Measurements from ENCODE around the gene COL8A2. TPM values are rescaled to one million over a fixed set of nuclear protein-coding genes. Genes with fewer than 3 reads are reported as not detected.

The COL8A2 gene
- total RNA-seq, 1 donor from 2014 or later, result 0.50 TPM

DNA sequence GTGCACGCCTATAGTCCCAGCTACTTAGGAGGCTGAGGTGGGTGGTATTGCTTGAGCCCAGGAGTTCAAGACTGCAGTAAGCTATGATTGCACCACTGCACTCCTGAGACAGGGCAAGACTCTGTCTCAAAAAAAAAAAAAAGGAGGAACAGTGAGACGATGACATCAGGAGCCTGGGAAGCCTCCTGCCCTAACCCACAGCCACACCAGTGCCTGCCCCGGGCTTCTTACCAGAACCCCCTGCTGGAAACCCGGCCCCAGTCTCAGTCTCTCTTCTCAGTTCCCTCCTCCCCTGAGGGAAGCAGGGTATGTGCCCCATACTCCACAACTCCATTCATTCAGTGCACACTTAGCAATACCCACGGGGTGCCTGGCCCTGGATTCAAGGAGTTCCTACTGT lies 9.1 kb downstream of the COL8A2 start:
- no peak for ATAC-seq
- DNase-seq (ENCODE audit: low spot score), result no peak

DNA sequence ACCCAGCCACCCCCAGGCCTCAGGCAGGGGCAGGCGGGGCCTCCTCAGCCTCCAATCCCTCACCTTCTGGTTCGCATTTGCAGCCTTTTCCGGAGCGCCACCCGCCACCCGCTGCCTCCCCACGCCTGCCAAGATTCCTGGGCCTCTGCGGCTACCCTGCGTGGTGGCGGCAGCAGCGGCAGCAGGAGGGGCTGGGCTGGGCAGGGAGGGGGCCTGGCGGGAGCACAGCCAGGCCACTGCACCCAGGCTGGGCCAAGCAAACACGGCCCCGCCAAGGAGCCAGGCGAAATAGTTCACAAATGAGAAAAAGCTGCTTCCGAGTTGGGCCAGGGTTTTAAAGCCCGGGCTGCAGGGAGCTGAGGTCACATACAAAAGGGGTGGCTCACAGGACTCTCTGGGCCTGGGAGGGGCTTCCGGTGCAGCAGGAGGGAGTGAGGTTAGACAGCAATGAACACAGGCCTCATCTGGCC lies 9.8 kb downstream of the COL8A2 start:
- ATAC-seq (no peak), DNase-seq (ENCODE audit: low spot score) (no peak)

DNA sequence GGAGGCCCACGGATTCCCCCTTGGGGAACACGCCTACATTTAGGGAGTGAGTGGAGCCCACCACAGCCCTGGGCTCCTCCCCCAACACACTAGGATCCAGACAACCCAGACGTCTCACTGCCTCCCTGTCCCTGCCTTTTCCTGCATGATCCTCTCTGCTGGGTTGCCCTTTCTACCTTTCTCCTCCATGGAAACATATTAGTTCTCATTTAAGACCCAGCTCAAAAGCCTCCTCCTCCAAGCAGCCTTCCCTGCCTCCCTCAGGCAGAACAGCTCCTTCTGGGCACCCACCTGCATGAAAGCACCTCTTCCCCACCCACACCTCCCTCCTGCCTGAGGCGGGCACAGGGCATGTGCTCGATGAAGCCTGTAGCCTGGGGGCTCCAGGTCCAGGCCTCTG lies 10.7 kb downstream of the COL8A2 start:
- ATAC-seq, result no peak
- DNase-seq (ENCODE audit: low spot score), result no peak

- no peak for ATAC-seq
- no peak for DNase-seq (ENCODE audit: low spot score)
These were observed 12.2 kb downstream of the COL8A2 start for GRCh38 chr1:36112823-36113222.

GRCh38 chr1:36111151-36111550 lies 13.9 kb downstream of the COL8A2 start:
- no peak for ATAC-seq
- no peak for DNase-seq (ENCODE audit: low spot score)

GRCh38 chr1:36109041-36109679 lies 15.9 kb downstream of the COL8A2 start:
- ATAC-seq, result no peak

GRCh38 chr1:36108314-36108713 lies 16.7 kb downstream of the COL8A2 start:
- ATAC-seq (no peak), DNase-seq (ENCODE audit: low spot score) (no peak)

More at GRCh38 chr1:36109041-36109679, 15.9 kb downstream of the COL8A2 start:
- DNase-seq (ENCODE audit: low spot score), result no peak

DNA sequence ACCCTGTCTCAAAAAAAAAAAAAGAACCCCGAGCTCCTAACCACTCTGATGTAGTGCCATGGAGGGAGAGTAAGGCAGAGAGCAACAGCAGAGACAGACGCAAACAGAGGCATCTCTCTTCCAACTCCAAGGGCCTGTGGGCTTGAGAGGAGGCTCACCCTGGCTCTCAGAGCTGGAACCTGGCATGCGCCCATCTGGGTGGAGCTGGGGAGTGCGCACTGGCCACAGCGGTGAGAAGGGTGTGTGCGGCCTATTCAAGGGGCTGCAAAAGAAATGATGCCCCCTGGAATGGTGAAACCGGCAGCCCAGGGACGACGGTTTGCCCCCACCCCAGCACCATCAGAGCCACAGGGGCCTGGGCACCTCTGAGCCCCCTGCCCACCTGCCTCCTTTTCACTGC lies 17.6 kb downstream of the COL8A2 start:
- DNase-seq (ENCODE audit: low spot score) (no peak), ATAC-seq (no peak)

DNA sequence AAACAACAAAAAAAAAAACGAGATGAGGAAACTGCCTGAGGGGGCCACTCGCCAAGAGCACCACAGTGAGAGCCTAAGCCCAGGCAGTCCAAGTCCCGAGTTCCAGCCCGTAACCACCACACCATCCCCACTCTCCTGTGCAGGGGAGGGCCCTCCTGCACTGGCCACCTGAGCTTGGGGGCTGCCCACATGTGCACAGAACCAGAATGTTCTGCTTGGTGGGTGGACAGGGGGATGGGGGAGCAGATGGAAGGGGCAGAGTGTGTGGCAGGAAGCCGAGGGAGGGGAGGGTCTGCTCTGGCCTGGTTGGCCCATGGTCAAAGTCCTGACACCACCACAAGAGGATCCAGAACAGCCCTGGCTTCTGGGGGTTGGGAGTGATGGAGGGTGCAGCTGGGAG lies 18.8 kb downstream of the COL8A2 start:
- ATAC-seq, result no peak
- DNase-seq (ENCODE audit: low spot score), result no peak

- DNase-seq (ENCODE audit: low spot score) (no peak), ATAC-seq (no peak)
These were observed 23.5 kb downstream of the COL8A2 start for GRCh38 chr1:36101546-36101945.

- no peak for ATAC-seq
- DNase-seq (ENCODE audit: low spot score), result no peak
These were observed 24.6 kb downstream of the COL8A2 start for GRCh38 chr1:36100376-36100775.

GRCh38 chr1:36099681-36100341 lies 25.2 kb downstream of the COL8A2 start:
- DNase-seq (ENCODE audit: low spot score), result peak; percentile 77

GRCh38 chr1:36098650-36099365 lies 26.2 kb downstream of the COL8A2 start:
- DNase-seq (ENCODE audit: low spot score), result no peak
- ATAC-seq, result no peak

More at GRCh38 chr1:36099681-36100341, 25.2 kb downstream of the COL8A2 start:
- peak; percentile 94 for ATAC-seq

DNA sequence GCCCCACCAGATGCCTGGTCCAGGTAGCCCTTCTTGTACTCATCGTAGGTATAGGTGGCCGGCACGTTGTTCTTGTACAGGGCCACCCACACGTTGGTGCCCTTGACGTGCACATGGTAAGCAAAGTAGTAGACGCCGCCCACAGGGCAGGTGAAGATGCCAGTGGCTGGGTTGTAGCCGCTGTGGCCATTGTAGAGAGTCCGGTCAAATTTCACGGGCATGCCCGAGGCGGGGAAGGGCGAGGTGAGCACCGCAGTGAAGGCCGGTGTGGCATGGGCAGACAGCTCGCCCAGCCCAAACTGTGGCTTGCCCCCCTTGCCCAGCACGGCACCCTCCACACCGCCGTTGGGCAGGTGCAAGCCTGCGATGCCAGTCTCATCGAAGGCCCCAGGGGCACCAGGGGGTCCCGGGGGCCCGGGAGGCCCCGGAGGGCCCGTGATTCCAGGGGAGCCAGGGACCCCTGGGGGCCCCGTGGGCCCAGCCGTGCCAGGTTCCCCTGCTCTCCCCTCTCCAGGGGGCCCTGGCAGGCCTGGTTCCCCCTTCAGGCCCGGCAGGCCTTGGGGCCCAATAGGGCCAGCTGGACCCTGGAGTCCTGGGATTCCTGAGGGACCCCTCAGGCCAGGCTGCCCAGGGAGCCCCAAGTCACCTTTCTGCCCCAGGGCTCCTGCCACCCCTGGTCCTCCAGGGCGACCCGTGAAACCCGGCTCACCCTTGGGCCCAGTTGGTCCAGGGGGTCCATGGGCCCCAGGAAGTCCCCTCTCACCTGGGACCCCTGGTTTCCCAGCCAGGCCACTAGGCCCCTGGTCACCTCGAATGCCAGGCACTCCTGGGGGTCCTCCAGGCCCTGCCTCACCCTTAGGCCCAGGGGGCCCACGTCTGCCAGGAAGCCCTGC lies 27.1 kb downstream of the COL8A2 start:
- DNase-seq (ENCODE audit: low spot score) (no peak), ATAC-seq (no peak)

DNA sequence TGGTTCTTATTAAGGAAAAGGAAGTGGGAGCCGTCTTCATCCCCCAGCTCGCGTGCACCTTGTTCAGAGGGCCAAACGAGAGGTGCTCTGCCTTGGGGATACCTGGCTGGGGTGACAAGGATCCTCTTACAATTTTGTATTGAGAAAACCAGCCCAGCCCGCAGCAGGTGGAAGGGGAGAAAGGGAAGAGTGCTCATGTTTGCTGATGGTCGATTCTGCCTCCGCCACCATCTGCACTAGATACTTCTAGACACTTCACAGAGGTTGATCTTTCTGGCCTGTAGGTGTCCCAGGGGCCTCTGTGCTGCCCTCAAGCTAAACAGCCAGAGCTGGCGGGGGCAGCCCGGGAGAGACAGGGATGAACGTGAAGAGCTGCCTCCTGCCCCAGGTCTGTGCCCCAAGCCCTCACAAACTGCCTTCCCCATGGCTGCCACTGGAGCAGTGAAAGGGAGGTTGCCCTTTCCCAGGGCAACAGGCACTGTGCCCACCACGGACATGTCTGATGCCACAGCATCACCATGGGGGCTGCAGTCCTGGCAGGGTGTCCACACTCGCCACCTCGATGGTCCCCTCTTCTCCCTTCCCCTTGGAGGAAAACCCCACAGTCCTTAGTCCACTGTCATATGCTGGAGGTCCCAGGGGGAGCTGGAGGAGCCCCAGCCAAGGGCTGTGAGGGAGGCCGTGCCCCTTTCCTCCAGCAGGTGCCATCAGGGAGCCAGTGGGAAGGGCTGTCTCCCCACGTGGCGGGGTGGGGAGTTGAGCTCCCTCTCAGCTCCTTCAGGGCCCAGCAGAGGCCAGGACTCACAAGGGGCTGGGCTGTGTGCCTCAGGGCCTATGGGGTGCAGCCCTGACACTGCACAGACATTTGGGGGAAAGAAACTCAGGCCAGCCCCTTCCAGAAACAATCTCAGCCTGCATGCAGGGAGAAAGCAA lies 28.3 kb downstream of the COL8A2 start:
- DNase-seq (ENCODE audit: low spot score), result no peak

GRCh38 chr1:36095760-36096405 lies 29.1 kb downstream of the COL8A2 start:
- DNase-seq (ENCODE audit: low spot score) (no peak), ATAC-seq (no peak)

More for the DNA sequence above, 28.3 kb downstream of the COL8A2 start:
- no peak for ATAC-seq

GRCh38 chr1:36094621-36095061 lies 30.4 kb downstream of the COL8A2 start:
- no peak for DNase-seq (ENCODE audit: low spot score)
- ATAC-seq, result no peak

DNA sequence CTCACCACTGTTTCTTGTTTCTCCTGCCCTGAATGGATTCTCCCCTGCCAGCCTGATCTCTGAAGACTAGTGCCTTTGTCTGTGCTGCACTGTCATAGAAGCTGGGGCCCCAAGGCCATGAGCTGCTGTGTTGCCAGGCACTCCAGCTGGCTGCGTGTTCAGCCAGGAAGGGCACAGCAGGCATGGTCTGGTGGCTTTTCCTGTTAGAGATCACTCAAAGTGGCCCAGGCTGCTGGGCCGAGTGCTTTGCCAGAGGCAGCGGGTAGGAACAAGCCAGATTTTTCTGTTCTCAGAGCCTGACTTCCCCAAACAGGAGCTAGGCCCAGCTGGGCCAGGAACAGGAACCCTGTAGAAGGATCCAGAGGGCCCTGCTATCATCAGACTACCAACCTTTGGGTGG lies 31.1 kb downstream of the COL8A2 start:
- no peak for DNase-seq (ENCODE audit: low spot score)
- no peak for ATAC-seq

GRCh38 chr1:36093226-36093625 lies 31.8 kb downstream of the COL8A2 start:
- DNase-seq (ENCODE audit: low spot score) (no peak), ATAC-seq (no peak)

Data from left lobe of liver (tissue), 2 donors.